K562 (cell line): ENCODE results near the gene HNRNPDL. TPM values are rescaled to one million over a fixed set of nuclear protein-coding genes. Genes with fewer than 3 reads are reported as not detected.
A peak's percentile ranks its signal among the peaks of the same experiment; 100 is the strongest.

Source experiments
- BRD4 ChIP-seq: fragments of 200-600 bp; sonication (generic); IDR thresholded peaks from 2 replicates; pipeline ENCODE4 v1.6.1; 2017; ENCODE audit warnings: inconsistent platforms
- CBFA2T2 ChIP-seq: fragments of 450-650 bp; conservative IDR thresholded peaks from 2 replicates; pipeline ENCODE4 v1.6.1; 2017; ENCODE audit warnings: mild to moderate bottlenecking
- ETV6 ChIP-seq, 3 experiments: fragments of 150-350 bp in 1 of 3; sonication (generic) in 1 of 3; formaldehyde crosslinking in 1 of 3; IDR thresholded peaks; 2 replicates each; pipeline versions ENCODE4 v1.6.1 to v1.8.0; 2014 to 2022; ENCODE audit warnings: borderline replicate concordance in 2 of 3, low read depth in 2 of 3, antibody characterized with exemption in 1 of 3, low read length in 1 of 3, mild to moderate bottlenecking in 1 of 3, missing genetic modification reagents in 1 of 3
- GTF2A2 ChIP-seq: IDR thresholded peaks from 2 replicates; pipeline ENCODE4 v1.6.1; 2016; ENCODE audit warnings: mild to moderate bottlenecking, missing genetic modification characterization, missing compliant biosample characterization
- GTF2E2 ChIP-seq: fragments of 200-800 bp; sonication (Bioruptor generic); IDR thresholded peaks from 2 replicates; pipeline ENCODE4 v1.6.1; 2016; ENCODE audit warnings: missing genetic modification characterization, missing compliant biosample characterization
- HOXB6 ChIP-seq: fragments of 250-450 bp; sonication (Bioruptor Pico); IDR thresholded peaks from 2 replicates; pipeline ENCODE4 v1.5.1; 2022; ENCODE audit warnings: mild to moderate bottlenecking, borderline replicate concordance
- KLF16 ChIP-seq: IDR thresholded peaks from 2 replicates; pipeline ENCODE4 v1.6.1; 2016; ENCODE audit warnings: antibody characterized with exemption
- MECOM ChIP-seq: fragments of 250-450 bp; sonication (Bioruptor Pico); IDR thresholded peaks from 2 replicates; pipeline ENCODE4 v1.8.0; 2022; ENCODE audit warnings: inconsistent platforms
- PTTG1 ChIP-seq: fragments of 450-650 bp; IDR thresholded peaks from 2 replicates; pipeline ENCODE4 v1.6.1; 2016; ENCODE audit warnings: low read depth, mild to moderate bottlenecking, missing genetic modification characterization, missing compliant biosample characterization
- SMARCB1 ChIP-seq: IDR thresholded peaks from 2 replicates; pipeline ENCODE4 v1.6.1; 2011; ENCODE audit warnings: improper control_type of control experiment, low read depth; ENCODE audit not compliant: insufficient read length
- TFE3 ChIP-seq: fragments of 450-650 bp; formaldehyde crosslinking; IDR thresholded peaks from 2 replicates; pipeline ENCODE4 v1.4.0; 2020; ENCODE audit warnings: mild to moderate bottlenecking, mixed read lengths
- ZEB2 ChIP-seq: fragments of 450-650 bp; IDR thresholded peaks from 2 replicates; pipeline ENCODE4 v1.6.1; 2016
- ZNF175 ChIP-seq: fragments of 200-800 bp; sonication (Bioruptor generic); IDR thresholded peaks from 2 replicates; pipeline ENCODE4 v1.6.1; 2016; ENCODE audit warnings: low read depth, mild to moderate bottlenecking, missing genetic modification characterization, missing compliant biosample characterization
- ZNF253 ChIP-seq: fragments of 250-450 bp; sonication (Bioruptor Pico); conservative IDR thresholded peaks from 2 replicates; pipeline ENCODE4 v1.6.1; 2021; ENCODE audit warnings: mild to moderate bottlenecking
- ZNF263 ChIP-seq: sonication (generic); formaldehyde crosslinking; IDR thresholded peaks from 2 replicates; pipeline ENCODE4 v1.8.0; 2022; ENCODE audit warnings: mild to moderate bottlenecking, missing genetic modification reagents, borderline replicate concordance
- ZNF280A ChIP-seq: fragments of 450-650 bp; IDR thresholded peaks from 2 replicates; pipeline ENCODE4 v1.6.1; 2018; ENCODE audit warnings: mild to moderate bottlenecking, low read depth; ENCODE audit not compliant: partially characterized antibody
- ZNF639 ChIP-seq, 2 experiments: fragments of 200-800 bp in 1 of 2; sonication (Bioruptor generic) in 1 of 2; sonication (generic) in 1 of 2; formaldehyde crosslinking in 1 of 2; IDR thresholded peaks in 1 of 2; conservative IDR thresholded peaks in 1 of 2; 2 replicates each; pipeline versions ENCODE4 v1.5.0 to v1.6.1; 2016 to 2020; ENCODE audit warnings: missing compliant biosample characterization in 1 of 2, missing genetic modification characterization in 1 of 2, missing genetic modification reagents in 1 of 2
- polyA plus RNA-seq, 8 experiments: library from polyadenylated mRNA; depleted of rRNA in 4 of 8; stranded (reverse) in 5 of 8; unstranded in 3 of 8; fragments of >200 nt; fragmentation: Nextera tagmentation in 2 of 8; fragmentation: Illumina TruSeq in 1 of 8; extraction: Ambion mirVana in 2 of 8; extraction: Trizol in 1 of 8; gene quantifications; 2 replicates each; pipeline versions ENCODE4 v1.2.1 to v1.2.3, GENCODE V29; 2011 to 2014; ENCODE audit warnings: inconsistent platforms in 1 of 8, missing spikeins in 1 of 8
- total RNA-seq, 7 experiments: library from RNA; depleted of rRNA in 6 of 7; stranded (reverse); fragments of >200 nt in 6 of 7; fragmentation: Illumina TruSeq in 2 of 7; extraction: Trizol in 2 of 7; gene quantifications; 2 replicates each; pipeline versions ENCODE4 v1.2.1 to v1.2.3, GENCODE V29; 2011 to 2021; ENCODE audit warnings: low replicate concordance in 1 of 7

The HNRNPDL gene
- total and polyA plus RNA-seq, 9 of the 15 experiments (the other 6 are each of a cell fraction or from before 2014, with no cell fraction given), result 243 to 652 (median 351) TPM

- TF ChIP-seq ZNF253 (CRISPR knock-in tag) (no peak), BRD4 (0 out of 2 replicates have a peak, but pooled peaks have one; percentile 91), MECOM (CRISPR knock-in tag) (peak; percentile 55; the same call in 1 of the 2 replicates), ZNF263 (CRISPR knock-in tag) (peak; percentile 56; the same call in 1 of the 2 replicates), ZEB2 (0 out of 2 replicates have a peak, but pooled peaks have one; percentile 22), ZNF280A (no peak), GTF2A2 (tag) (no peak), ZNF175 (CRISPR knock-in tag) (no peak), ETV6 (IDR thresholded peaks at IDR 0.05; ENCODE audit: borderline replicate concordance in 1 of 2, low read depth in 2 of 2, low read length in 1 of 2) (peak; percentile 47 to 57; a peak in 2 of 4 replicates), ETV6 (CRISPR knock-in tag; IDR thresholded peaks at IDR 0.05; ENCODE audit: borderline replicate concordance) (no peak), TFE3 (peak; percentile 99), HOXB6 (CRISPR knock-in tag) (no peak), GTF2E2 (tag) (no peak), PTTG1 (tag) (no peak), CBFA2T2 (peak; percentile 95), SMARCB1 (no peak), KLF16 (no peak), ZNF639 (CRISPR knock-in tag; conservative IDR thresholded peaks at IDR 0.05 in 1 of 2, IDR thresholded peaks at IDR 0.05 in 1 of 2) (peak in 1 of 2 experiments; percentile 97; a peak in 2 of 4 replicates)
These were observed 56.2 kb downstream of the HNRNPDL start, which contains the start of gene HNRNPD (continued) for GRCh38 chr4:82373816-82374625.
